MM.1S (cell line): ENCODE results near the gene HRG.
"Not testable (repeated sequence)": the region's sequence is repeated elsewhere in the genome, so short reads cannot be mapped to it uniquely, and the experiment has no call there.

Experiments used
- DNase-seq: peaks from one replicate; pipeline ENCODE4 v3.0.0-alpha.2; 2015
- H2AFZ ChIP-seq: fragments of 300-600 bp; sonication (generic); 2 replicates; pipeline ENCODE4 v1.6.0; 2016; ENCODE audit warnings: antibody characterized with exemption, low read length
- H3F3A ChIP-seq: fragments of 300-600 bp; sonication (generic); 2 replicates; pipeline ENCODE4 v1.6.1; 2016; ENCODE audit warnings: mild to moderate bottlenecking, antibody characterized with exemption, low read length, moderate library complexity, mixed read lengths; ENCODE audit not compliant: insufficient read depth
- H3K27ac ChIP-seq: fragments of 300-600 bp; sonication (generic); 2 replicates; pipeline ENCODE4 v1.5.1; 2016; ENCODE audit warnings: mild to moderate bottlenecking, low read length
- H3K27me3 ChIP-seq: fragments of 300-600 bp; sonication (generic); replicated peaks from 2 replicates; pipeline ENCODE4 v1.6.0; 2016; ENCODE audit warnings: low read length; ENCODE audit not compliant: insufficient read depth
- H3K36me3 ChIP-seq: fragments of 300-600 bp; sonication (generic); replicated peaks from 2 replicates; pipeline ENCODE4 v1.6.1; 2016; ENCODE audit warnings: mild to moderate bottlenecking, low read length, mixed read lengths; ENCODE audit not compliant: insufficient read depth
- H3K4me1 ChIP-seq: fragments of 300-600 bp; sonication (generic); 2 replicates; pipeline ENCODE4 v1.6.1; 2016; ENCODE audit warnings: low read length, mixed read lengths
- H3K4me2 ChIP-seq: fragments of 300-600 bp; sonication (generic); 2 replicates; pipeline ENCODE4 v1.6.0; 2016; ENCODE audit warnings: low read depth, low read length
- H3K4me3 ChIP-seq: fragments of 300-600 bp; sonication (generic); 2 replicates; pipeline ENCODE4 v1.5.1; 2016; ENCODE audit warnings: low read length, mixed read lengths
- H3K79me2 ChIP-seq: fragments of 300-600 bp; sonication (generic); 2 replicates; pipeline ENCODE4 v1.6.1; 2016; ENCODE audit warnings: mixed run types, low read length, mixed read lengths
- H3K9ac ChIP-seq: fragments of 300-600 bp; sonication (generic); 2 replicates; pipeline ENCODE4 v1.6.1; 2016; ENCODE audit warnings: low read length, mixed read lengths
- H3K9me2 ChIP-seq: fragments of 300-600 bp; sonication (generic); replicated peaks from 2 replicates; pipeline ENCODE4 v1.6.1; 2016; ENCODE audit warnings: mild to moderate bottlenecking, low read length, mixed read lengths; ENCODE audit not compliant: insufficient read depth
- H3K9me3 ChIP-seq: fragments of 300-600 bp; sonication (generic); replicated peaks from 2 replicates; pipeline ENCODE4 v1.6.1; 2016; ENCODE audit warnings: mild to moderate bottlenecking, low read length, mixed read lengths; ENCODE audit not compliant: insufficient read depth
- H4K20me1 ChIP-seq: fragments of 300-600 bp; sonication (generic); 2 replicates; pipeline ENCODE4 v1.6.1; 2016; ENCODE audit warnings: mild to moderate bottlenecking, low read length, moderate library complexity, mixed read lengths; ENCODE audit not compliant: insufficient read depth
- EZH2 ChIP-seq: fragments of 300-600 bp; sonication (generic); optimal IDR thresholded peaks from 2 replicates; pipeline ENCODE3; 2017; ENCODE audit warnings: low read depth, mild to moderate bottlenecking, antibody characterized with exemption, low read length, mixed read lengths
- EZH2phosphoT487 ChIP-seq: fragments of 300-600 bp; sonication (generic); IDR thresholded peaks from 2 replicates; pipeline ENCODE4 v1.6.1; 2018; ENCODE audit warnings: antibody characterized with exemption, low read length
- TF ChIP-seq, protein P1 (sequence below): fragments of 300-600 bp; sonication (generic); IDR thresholded peaks from 2 replicates; pipeline ENCODE4 v1.5.1; 2016; ENCODE audit warnings: antibody characterized with exemption, low read length, mixed read lengths

HRG gene

GRCh38 chr3:186680869-186681268 is 15.1 kb downstream of the HRG start:
- H3K27me3 ChIP-seq: no peaks in the 10 kb centered on the region
- H3K36me3 ChIP-seq: no peaks in the 10 kb centered on the region
- H3K9me2 ChIP-seq: no peaks in the 10 kb centered on the region
- no peaks in the 10 kb centered on the region for H3K79me2 ChIP-seq
- no peak overlapping the region for H3K4me2 ChIP-seq
- H3K4me3 ChIP-seq: no peak overlapping the region
- no peak overlapping the region for H3K9ac ChIP-seq
- no peak for DNase-seq
- H2AFZ ChIP-seq: no peak overlapping the region
- no peaks in the 10 kb centered on the region for H3K9me3 ChIP-seq
- no peaks in the 10 kb centered on the region for H3F3A ChIP-seq
- no peaks in the 10 kb centered on the region for H4K20me1 ChIP-seq
- TF ChIP-seq EZH2phosphoT487: no peak
- H3K27ac ChIP-seq: no peak overlapping the region
- H3K4me1 ChIP-seq: no peaks in the 10 kb centered on the region

- Histone ChIP-seq H3K4me2 (no peak overlapping the region), H3K9me2 (no peaks in the 10 kb centered on the region), H3K4me1 (no peaks in the 10 kb centered on the region), H3F3A (no peaks in the 10 kb centered on the region), H3K36me3 (no peaks in the 10 kb centered on the region), H3K79me2 (no peaks in the 10 kb centered on the region), H2AFZ (no peak overlapping the region), H3K27ac (no peak overlapping the region), H3K27me3 (no peaks in the 10 kb centered on the region), H3K9me3 (no peaks in the 10 kb centered on the region), H4K20me1 (no peaks in the 10 kb centered on the region), H3K4me3 (no peak overlapping the region), H3K9ac (no peak overlapping the region)
- no peak for DNase-seq
- TF ChIP-seq, protein P1, sequence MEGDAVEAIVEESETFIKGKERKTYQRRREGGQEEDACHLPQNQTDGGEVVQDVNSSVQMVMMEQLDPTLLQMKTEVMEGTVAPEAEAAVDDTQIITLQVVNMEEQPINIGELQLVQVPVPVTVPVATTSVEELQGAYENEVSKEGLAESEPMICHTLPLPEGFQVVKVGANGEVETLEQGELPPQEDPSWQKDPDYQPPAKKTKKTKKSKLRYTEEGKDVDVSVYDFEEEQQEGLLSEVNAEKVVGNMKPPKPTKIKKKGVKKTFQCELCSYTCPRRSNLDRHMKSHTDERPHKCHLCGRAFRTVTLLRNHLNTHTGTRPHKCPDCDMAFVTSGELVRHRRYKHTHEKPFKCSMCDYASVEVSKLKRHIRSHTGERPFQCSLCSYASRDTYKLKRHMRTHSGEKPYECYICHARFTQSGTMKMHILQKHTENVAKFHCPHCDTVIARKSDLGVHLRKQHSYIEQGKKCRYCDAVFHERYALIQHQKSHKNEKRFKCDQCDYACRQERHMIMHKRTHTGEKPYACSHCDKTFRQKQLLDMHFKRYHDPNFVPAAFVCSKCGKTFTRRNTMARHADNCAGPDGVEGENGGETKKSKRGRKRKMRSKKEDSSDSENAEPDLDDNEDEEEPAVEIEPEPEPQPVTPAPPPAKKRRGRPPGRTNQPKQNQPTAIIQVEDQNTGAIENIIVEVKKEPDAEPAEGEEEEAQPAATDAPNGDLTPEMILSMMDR: no peak
- TF ChIP-seq EZH2 (no peak), EZH2phosphoT487 (no peak)
These were observed 17.0 kb downstream of the HRG start for GRCh38 chr3:186682812-186683211.

GRCh38 chr3:186683979-186684378 is 18.2 kb downstream of the HRG start:
- H3K27me3 ChIP-seq: no peaks in the 10 kb centered on the region
- TF ChIP-seq EZH2phosphoT487 (no peak), EZH2 (no peak)
- TF ChIP-seq, protein P1: no peak

DNA sequence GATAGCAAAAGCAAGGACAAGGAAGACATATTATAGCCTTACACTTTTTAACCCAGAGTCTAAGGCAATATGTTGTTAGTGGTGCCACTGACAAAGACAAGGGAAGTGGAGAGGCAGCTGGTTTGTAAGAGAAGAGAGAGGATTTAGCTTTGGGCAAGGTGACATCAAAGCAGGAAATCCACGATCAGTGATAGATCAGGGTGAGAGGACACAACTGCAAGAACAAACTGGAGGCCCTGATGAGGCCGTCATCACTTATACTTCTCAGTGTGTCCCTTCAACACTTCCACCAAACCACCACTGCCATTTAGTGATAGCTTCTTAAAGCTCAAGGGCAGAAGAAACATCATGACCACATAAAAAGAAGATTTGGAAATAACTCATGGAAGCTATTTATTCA is 20.7 kb downstream of the HRG start:
- not testable (repeated sequence) for H3K4me1 ChIP-seq, H3K36me3 ChIP-seq, H3F3A ChIP-seq, H3K79me2 ChIP-seq, H4K20me1 ChIP-seq, H3K9me3 ChIP-seq, H3K4me3 ChIP-seq, H3K9ac ChIP-seq, H3K27me3 ChIP-seq, H2AFZ ChIP-seq, H3K4me2 ChIP-seq, H3K9me2 ChIP-seq, H3K27ac ChIP-seq, DNase-seq

More at GRCh38 chr3:186683979-186684378, 18.2 kb downstream of the HRG start:
- no peak for DNase-seq
- no peaks in the 10 kb centered on the region for H3K79me2 ChIP-seq
- no peak overlapping the region for H3K27ac ChIP-seq
- no peak overlapping the region for H3K4me2 ChIP-seq
- no peak overlapping the region for H3K4me3 ChIP-seq
- H3K9me3 ChIP-seq: no peaks in the 10 kb centered on the region
- no peaks in the 10 kb centered on the region for H4K20me1 ChIP-seq
- no peaks in the 10 kb centered on the region for H3K4me1 ChIP-seq
- no peaks in the 10 kb centered on the region for H3K9me2 ChIP-seq
- H2AFZ ChIP-seq: no peak overlapping the region
- no peaks in the 10 kb centered on the region for H3K36me3 ChIP-seq
- H3F3A ChIP-seq: no peaks in the 10 kb centered on the region
- H3K9ac ChIP-seq: no peak overlapping the region
